Thoracic aorta (tissue), 2 donors: ENCODE data around the gene CLDN22. TPM values are rescaled to one million over a fixed set of nuclear protein-coding genes. Genes with fewer than 3 reads are reported as not detected.

ENCODE experiments used
- ATAC-seq: fragments of 150-250 bp; one replicate; pipeline ENCODE4 v1.8.0; 2017; ENCODE audit warnings: low read depth; ENCODE audit not compliant: insufficient number of reproducible peaks, low FRiP score
- DNase-seq: peaks from one replicate; pipeline ENCODE4 v3.0.0-alpha.2; 2020; ENCODE audit warnings: low spot score
- H3K27ac ChIP-seq, 2 donors: fragments of 200-600 bp; sonication (generic); 1 replicate in 1 of 2; 2 replicates in 1 of 2; pipeline ENCODE4 v1.5.1; 2016; ENCODE audit warnings: mild to moderate bottlenecking in 2 of 2, moderate library complexity in 2 of 2
- H3K27me3 ChIP-seq: fragments of 200-600 bp; sonication (generic); replicated peaks from 2 replicates; pipeline ENCODE4 v1.6.0; 2016; ENCODE audit warnings: mild to moderate bottlenecking; ENCODE audit not compliant: insufficient read depth
- H3K36me3 ChIP-seq: fragments of 200-600 bp; sonication (generic); one replicate; pipeline ENCODE4 v1.5.1; 2016
- H3K4me1 ChIP-seq, 2 donors: fragments of 200-600 bp; sonication (generic); 1 replicate in 1 of 2; 2 replicates in 1 of 2; pipeline versions ENCODE4 v1.5.1 to v1.6.0; 2016; ENCODE audit warnings: low read depth in 2 of 2, mild to moderate bottlenecking in 1 of 2; ENCODE audit not compliant: control insufficient read depth in 1 of 2
- H3K4me3 ChIP-seq: fragments of 200-600 bp; sonication (generic); 2 replicates; pipeline ENCODE4 v1.5.1; 2016; ENCODE audit warnings: mild to moderate bottlenecking
- H3K9me3 ChIP-seq: fragments of 200-600 bp; sonication (generic); 2 replicates; pipeline ENCODE4 v1.5.1; 2016
- total RNA-seq, 2 donors: library from RNA; depleted of rRNA; stranded (reverse); fragments of >200 nt; gene quantifications; one replicate each; pipeline versions ENCODE4 v1.1.0 to v1.2.3, GENCODE V29; 2016
- TF ChIP-seq, protein P1 (sequence below): fragments of 200-600 bp; sonication (generic); IDR thresholded peaks from one replicate; pipeline ENCODE4 v1.5.1; 2019; ENCODE audit warnings: antibody characterized with exemption

Gene CLDN22
- total RNA-seq, 2 donors from 2014 or later, result not detected

DNA sequence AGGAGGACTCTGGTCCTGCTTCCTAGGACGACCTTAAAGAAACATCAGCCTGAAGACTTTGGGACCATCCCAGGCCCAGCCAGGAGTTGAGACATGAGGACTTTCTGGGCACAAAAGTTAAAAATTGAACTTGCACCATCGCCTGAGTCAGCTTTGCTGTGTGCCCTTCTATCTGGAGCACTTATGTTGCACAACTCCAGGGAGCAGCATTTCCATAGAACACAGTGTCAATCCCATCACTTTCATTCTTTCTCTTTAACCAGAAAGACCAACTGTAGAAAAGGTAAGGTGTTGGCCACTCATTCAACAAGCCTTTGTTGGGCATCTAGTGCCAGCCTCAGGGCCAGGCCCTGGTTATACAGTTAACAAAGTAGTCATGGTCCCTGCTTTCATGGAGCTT, 10.8 kb upstream of the CLDN22 start:
- Histone ChIP-seq H3K27me3 (no peaks in the 10 kb centered on the region), H3K4me3 (no peak overlapping the region), H3K4me1 (peaks cover 0 to 5% of the 10 kb centered on the region in 2 donors), H3K36me3 (no peaks in the 10 kb centered on the region), H3K9me3 (no peaks in the 10 kb centered on the region), H3K27ac (no peak overlapping the region)
- DNase-seq, result no peak
- TF ChIP-seq, protein P1, sequence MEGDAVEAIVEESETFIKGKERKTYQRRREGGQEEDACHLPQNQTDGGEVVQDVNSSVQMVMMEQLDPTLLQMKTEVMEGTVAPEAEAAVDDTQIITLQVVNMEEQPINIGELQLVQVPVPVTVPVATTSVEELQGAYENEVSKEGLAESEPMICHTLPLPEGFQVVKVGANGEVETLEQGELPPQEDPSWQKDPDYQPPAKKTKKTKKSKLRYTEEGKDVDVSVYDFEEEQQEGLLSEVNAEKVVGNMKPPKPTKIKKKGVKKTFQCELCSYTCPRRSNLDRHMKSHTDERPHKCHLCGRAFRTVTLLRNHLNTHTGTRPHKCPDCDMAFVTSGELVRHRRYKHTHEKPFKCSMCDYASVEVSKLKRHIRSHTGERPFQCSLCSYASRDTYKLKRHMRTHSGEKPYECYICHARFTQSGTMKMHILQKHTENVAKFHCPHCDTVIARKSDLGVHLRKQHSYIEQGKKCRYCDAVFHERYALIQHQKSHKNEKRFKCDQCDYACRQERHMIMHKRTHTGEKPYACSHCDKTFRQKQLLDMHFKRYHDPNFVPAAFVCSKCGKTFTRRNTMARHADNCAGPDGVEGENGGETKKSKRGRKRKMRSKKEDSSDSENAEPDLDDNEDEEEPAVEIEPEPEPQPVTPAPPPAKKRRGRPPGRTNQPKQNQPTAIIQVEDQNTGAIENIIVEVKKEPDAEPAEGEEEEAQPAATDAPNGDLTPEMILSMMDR, result no peak
- no peak for ATAC-seq

- H3K27ac ChIP-seq, result no peak overlapping the region
- no peak overlapping the region for H3K4me3 ChIP-seq
- H3K36me3 ChIP-seq, result no peaks in the 10 kb centered on the region
- no peak for ATAC-seq
- TF ChIP-seq, protein P1, result no peak
- DNase-seq, result no peak
- H3K4me1 ChIP-seq, result no peaks in the 10 kb centered on the region
- no peaks in the 10 kb centered on the region for H3K27me3 ChIP-seq
- no peaks in the 10 kb centered on the region for H3K9me3 ChIP-seq
These were observed 10.1 kb upstream of the CLDN22 start for GRCh38 chr4:183329954-183330742.

GRCh38 chr4:183329244-183329643, 9.2 kb upstream of the CLDN22 start:
- Histone ChIP-seq H3K4me3 (no peak overlapping the region), H3K9me3 (no peaks in the 10 kb centered on the region), H3K27me3 (no peaks in the 10 kb centered on the region), H3K4me1 (no peaks in the 10 kb centered on the region), H3K27ac (no peak overlapping the region), H3K36me3 (no peaks in the 10 kb centered on the region)
- TF ChIP-seq, protein P1, result no peak
- no peak for DNase-seq
- no peak for ATAC-seq

- TF ChIP-seq, protein P1, result no peak
- DNase-seq (no peak), ATAC-seq (no peak)
- Histone ChIP-seq H3K4me1 (no peaks in the 10 kb centered on the region), H3K36me3 (no peaks in the 10 kb centered on the region), H3K4me3 (no peak overlapping the region), H3K27ac (no peak overlapping the region), H3K9me3 (no peaks in the 10 kb centered on the region), H3K27me3 (no peaks in the 10 kb centered on the region)
These were observed 8.8 kb upstream of the CLDN22 start for GRCh38 chr4:183328832-183329231.

DNA sequence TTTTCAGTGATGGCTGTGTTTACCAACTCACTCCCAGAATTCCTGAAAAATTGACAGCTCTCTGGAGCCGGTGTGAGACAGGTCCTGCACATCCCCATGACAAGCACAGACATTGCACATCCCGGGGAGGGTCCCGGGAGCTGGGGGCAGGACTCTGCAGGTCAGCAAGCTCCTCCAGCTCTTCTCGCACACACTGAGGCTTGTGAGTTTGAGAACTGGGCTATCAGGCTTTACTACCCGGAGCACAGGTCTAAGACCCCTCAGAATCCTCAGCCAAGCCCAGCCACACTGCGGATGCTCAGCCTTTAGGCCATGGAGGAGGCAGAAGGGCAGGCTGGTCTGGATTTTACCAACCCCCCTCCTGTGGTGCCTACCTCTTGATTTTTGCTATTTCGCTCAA, 7.8 kb upstream of the CLDN22 start:
- Histone ChIP-seq H3K4me3 (no peak overlapping the region), H3K27me3 (no peaks in the 10 kb centered on the region), H3K9me3 (no peaks in the 10 kb centered on the region), H3K36me3 (no peaks in the 10 kb centered on the region), H3K4me1 (no peaks in the 10 kb centered on the region), H3K27ac (no peak overlapping the region)
- ATAC-seq, result no peak
- TF ChIP-seq, protein P1, result no peak
- no peak for DNase-seq
